Measurements from ENCODE around the gene ASTN2.

GRCh38 chr9:117403848-117404247 lies 11.0 kb downstream of the ASTN2 start:
- TF ChIP-seq POLR2A (IDR thresholded peaks at IDR 0.05), result no peak
- TF ChIP-seq, protein P1, sequence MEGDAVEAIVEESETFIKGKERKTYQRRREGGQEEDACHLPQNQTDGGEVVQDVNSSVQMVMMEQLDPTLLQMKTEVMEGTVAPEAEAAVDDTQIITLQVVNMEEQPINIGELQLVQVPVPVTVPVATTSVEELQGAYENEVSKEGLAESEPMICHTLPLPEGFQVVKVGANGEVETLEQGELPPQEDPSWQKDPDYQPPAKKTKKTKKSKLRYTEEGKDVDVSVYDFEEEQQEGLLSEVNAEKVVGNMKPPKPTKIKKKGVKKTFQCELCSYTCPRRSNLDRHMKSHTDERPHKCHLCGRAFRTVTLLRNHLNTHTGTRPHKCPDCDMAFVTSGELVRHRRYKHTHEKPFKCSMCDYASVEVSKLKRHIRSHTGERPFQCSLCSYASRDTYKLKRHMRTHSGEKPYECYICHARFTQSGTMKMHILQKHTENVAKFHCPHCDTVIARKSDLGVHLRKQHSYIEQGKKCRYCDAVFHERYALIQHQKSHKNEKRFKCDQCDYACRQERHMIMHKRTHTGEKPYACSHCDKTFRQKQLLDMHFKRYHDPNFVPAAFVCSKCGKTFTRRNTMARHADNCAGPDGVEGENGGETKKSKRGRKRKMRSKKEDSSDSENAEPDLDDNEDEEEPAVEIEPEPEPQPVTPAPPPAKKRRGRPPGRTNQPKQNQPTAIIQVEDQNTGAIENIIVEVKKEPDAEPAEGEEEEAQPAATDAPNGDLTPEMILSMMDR (IDR thresholded peaks at IDR 0.05), result no peak

Data from lower leg skin (tissue), 3 donors.